Colonic mucosa (tissue), 4 donors: ENCODE data around the gene MGMT. TPM values are rescaled to one million over a fixed set of nuclear protein-coding genes. Genes with fewer than 3 reads are reported as not detected.

Source experiments
- DNase-seq: peaks from one replicate; pipeline ENCODE4 v3.0.0-alpha.2; 2020
- H3K27ac ChIP-seq: fragments of 200-600 bp; one replicate; pipeline ENCODE4 v1.8.0; 2021
- H3K27me3 ChIP-seq: fragments of 200-600 bp; one replicate; pipeline ENCODE4 v1.8.0; 2021
- H3K36me3 ChIP-seq: fragments of 200-600 bp; one replicate; pipeline ENCODE4 v1.8.0; 2021
- H3K4me1 ChIP-seq: fragments of 200-600 bp; one replicate; pipeline ENCODE4 v1.8.0; 2021; ENCODE audit warnings: mild to moderate bottlenecking
- H3K4me3 ChIP-seq: fragments of 200-600 bp; one replicate; pipeline ENCODE4 v1.8.0; 2021
- H3K9ac ChIP-seq, 2 donors: one replicate each; pipeline ENCODE4 v1.7.0; 2013; ENCODE audit warnings: control low read depth in 2 of 2, low read depth in 2 of 2, low read length in 2 of 2
- H3K9me3 ChIP-seq: fragments of 200-600 bp; one replicate; pipeline ENCODE4 v1.8.0; 2021
- CTCF ChIP-seq: fragments of 200-600 bp; IDR thresholded peaks from one replicate; pipeline ENCODE4 v1.8.0; 2022; ENCODE audit warnings: antibody characterized with exemption, mild to moderate bottlenecking
- intact Hi-C: fragments of 100-400 bp; cut with DNase I; formaldehyde crosslinking; loops from one replicate; pipeline ENCODE4 v1.14.1; 2022
- total RNA-seq, 2 donors: library from RNA; stranded (reverse); fragmentation: NEBNext Ultra II Directional in 1 of 2; extraction: Animal tissue kit (Norgen Biotek cat#: 25700) in 1 of 2; gene quantifications; one replicate each; pipeline ENCODE4 v1.2.1, GENCODE V29; 2021
- donor health status: healthy.
- donor health status: DM: no; HTN: no; CAD: no.
- donor health status: DM: no; HTN: no; CAD: no.

The MGMT gene
- total RNA-seq, 2 donors from 2014 or later = 17.5 to 18.2 TPM

- Histone ChIP-seq H3K4me1 (no peaks in the 10 kb centered on the region), H3K9me3 (no peaks in the 10 kb centered on the region), H3K4me3 (no peak overlapping the region), H3K27me3 (no peaks in the 10 kb centered on the region), H3K36me3 (no peaks in the 10 kb centered on the region), H3K27ac (no peak overlapping the region), H3K9ac (no peak overlapping the region)
- TF ChIP-seq CTCF = no peak
- no peak for DNase-seq
- intact Hi-C loops = no loop called here
Observed at GRCh38 chr10:129683519-129683918, 216.5 kb downstream of the MGMT start.

- no peak for DNase-seq
- no peak overlapping the region for H3K4me3 ChIP-seq
- H3K27me3 ChIP-seq = no peaks in the 10 kb centered on the region
- no peak overlapping the region for H3K9ac ChIP-seq
- no peak overlapping the region for H3K27ac ChIP-seq
- H3K36me3 ChIP-seq = no peaks in the 10 kb centered on the region
- intact Hi-C loops = no loop called here
- no peaks in the 10 kb centered on the region for H3K4me1 ChIP-seq
- TF ChIP-seq CTCF = no peak
- no peaks in the 10 kb centered on the region for H3K9me3 ChIP-seq
Observed at GRCh38 chr10:129683920-129684319, 216.9 kb downstream of the MGMT start.

- H3K27ac ChIP-seq = no peak overlapping the region
- no peaks in the 10 kb centered on the region for H3K9me3 ChIP-seq
- intact Hi-C loops = no loop called here
- DNase-seq = no peak
- no peaks in the 10 kb centered on the region for H3K36me3 ChIP-seq
- H3K4me3 ChIP-seq = no peak overlapping the region
- TF ChIP-seq CTCF = no peak
- no peaks in the 10 kb centered on the region for H3K4me1 ChIP-seq
- H3K27me3 ChIP-seq = no peaks in the 10 kb centered on the region
- H3K9ac ChIP-seq = no peak overlapping the region
Observed at GRCh38 chr10:129685271-129685670, 218.2 kb downstream of the MGMT start.

GRCh38 chr10:129689671-129690071, 222.6 kb downstream of the MGMT start:
- TF ChIP-seq CTCF = no peak
- Histone ChIP-seq H3K27me3 (no peaks in the 10 kb centered on the region), H3K4me1 (no peaks in the 10 kb centered on the region), H3K27ac (no peak overlapping the region), H3K36me3 (no peaks in the 10 kb centered on the region), H3K9ac (no peak overlapping the region), H3K4me3 (no peak overlapping the region), H3K9me3 (no peaks in the 10 kb centered on the region)
- intact Hi-C loops = no loop called here
- DNase-seq = no peak

GRCh38 chr10:129690248-129691070, 223.4 kb downstream of the MGMT start:
- Histone ChIP-seq H3K4me1 (no peaks in the 10 kb centered on the region), H3K4me3 (no peak overlapping the region), H3K27ac (no peak overlapping the region), H3K9ac (no peak overlapping the region), H3K27me3 (no peaks in the 10 kb centered on the region), H3K9me3 (no peaks in the 10 kb centered on the region), H3K36me3 (no peaks in the 10 kb centered on the region)
- intact Hi-C loops = no loop called here
- no peak for TF ChIP-seq CTCF
- no peak for DNase-seq
